WTC11 (cell line): ENCODE data around the gene GPR137B. TPM values are rescaled to one million over a fixed set of nuclear protein-coding genes. Genes with fewer than 3 reads are reported as not detected.

Experiments used
- ATAC-seq: fragments of 200-7000 bp; cut with Tn5 transposase; 2 replicates; pipeline ENCODE4 v1.10.0; 2021; ENCODE audit warnings: mild to moderate bottlenecking, moderate library complexity
- CTCF ChIA-PET: fragments of 300-600 bp; sonication (Branson Sonifier 250); formaldehyde crosslinking; loops from one replicate; lab custom pipeline; 2021; ENCODE audit warnings: antibody characterized with exemption; lab: Charles Lee
- POLR2A ChIA-PET: fragments of 350-600 bp; sonication (Branson Sonifier 250); formaldehyde crosslinking; loops from one replicate; lab custom pipeline; 2021; ENCODE audit warnings: antibody characterized with exemption; lab: Charles Lee
- DNase-seq: peaks from one replicate; pipeline ENCODE4 v3.0.0; 2021; ENCODE audit warnings: low spot score
- H3K27ac Mint-ChIP-seq: 2 replicates; pipeline ENCODE4 v1.8.0; 2021; ENCODE audit warnings: mixed read lengths
- H3K27me3 Mint-ChIP-seq: 2 replicates; pipeline ENCODE4 v1.8.0; 2021; ENCODE audit warnings: low read depth, mild to moderate bottlenecking, moderate library complexity, mixed read lengths
- H3K36me3 Mint-ChIP-seq: 2 replicates; pipeline ENCODE4 v1.8.0; 2021; ENCODE audit warnings: mixed read lengths
- H3K4me1 Mint-ChIP-seq: 2 replicates; pipeline ENCODE4 v1.8.0; 2022; ENCODE audit warnings: mixed read lengths
- H3K4me3 Mint-ChIP-seq: 2 replicates; pipeline ENCODE4 v1.8.0; 2021; ENCODE audit warnings: mild to moderate bottlenecking, moderate library complexity, mixed read lengths
- H3K9me3 Mint-ChIP-seq: 2 replicates; pipeline ENCODE4 v1.8.0; 2021; ENCODE audit warnings: mixed read lengths
- ARID4B ChIP-seq: sonication (generic); formaldehyde crosslinking; IDR thresholded peaks from 2 replicates; pipeline ENCODE4 v1.8.0; 2023; ENCODE audit warnings: missing genetic modification reagents, mild to moderate bottlenecking, borderline replicate concordance
- ATF6 ChIP-seq: sonication (generic); formaldehyde crosslinking; IDR thresholded peaks from 2 replicates; pipeline ENCODE4 v1.8.1; 2023; ENCODE audit warnings: mild to moderate bottlenecking, missing genetic modification reagents
- E2F1 ChIP-seq: sonication (generic); formaldehyde crosslinking; IDR thresholded peaks from 2 replicates; pipeline ENCODE4 v1.8.0; 2022; ENCODE audit warnings: mild to moderate bottlenecking, missing genetic modification reagents
- E2F4 ChIP-seq: sonication (generic); formaldehyde crosslinking; IDR thresholded peaks from 2 replicates; pipeline ENCODE4 v1.8.1; 2022; ENCODE audit warnings: low read depth, mild to moderate bottlenecking, moderate library complexity, missing genetic modification reagents, borderline replicate concordance
- FOXP1 ChIP-seq: sonication (generic); formaldehyde crosslinking; IDR thresholded peaks from 2 replicates; pipeline ENCODE4 v1.8.0; 2022; ENCODE audit warnings: missing genetic modification reagents, mild to moderate bottlenecking, moderate library complexity, borderline replicate concordance
- JUN ChIP-seq: sonication (generic); formaldehyde crosslinking; IDR thresholded peaks from 2 replicates; pipeline ENCODE4 v1.8.0; 2023; ENCODE audit warnings: mild to moderate bottlenecking, missing genetic modification reagents
- MYBL2 ChIP-seq: sonication (generic); formaldehyde crosslinking; IDR thresholded peaks from 2 replicates; pipeline ENCODE4 v1.8.1; 2023; ENCODE audit warnings: mild to moderate bottlenecking, moderate library complexity, missing genetic modification reagents
- TCF7 ChIP-seq: sonication (generic); formaldehyde crosslinking; IDR thresholded peaks from 2 replicates; pipeline ENCODE4 v1.8.0; 2022; ENCODE audit warnings: mild to moderate bottlenecking, low read depth, missing genetic modification reagents, moderate library complexity
- ZNF512 ChIP-seq: sonication (generic); formaldehyde crosslinking; IDR thresholded peaks from 2 replicates; pipeline ENCODE4 v1.8.1; 2022; ENCODE audit warnings: missing genetic modification reagents, borderline replicate concordance
- total RNA-seq: library from RNA; stranded (reverse); gene quantifications from 3 replicates; pipeline ENCODE4 v1.2.3, GENCODE V29; 2021

Gene GPR137B
- total RNA-seq, 1 experiment from 2014 or later = 6.3 TPM

- TF ChIP-seq E2F4 (CRISPR knock-in tag) = no peak
Observed at GRCh38 chr1:236154671-236155398, 12.5 kb downstream of the GPR137B start (continued).

- H3K27ac Mint-ChIP-seq = peak overlapping the region; percentile 54; the same call in 1 of the 2 replicates
Observed at GRCh38 chr1:236155399-236155767, 13.0 kb downstream of the GPR137B start.

More at GRCh38 chr1:236155399-236155767, 13.0 kb downstream of the GPR137B start:
- Mint-ChIP-seq H3K27me3 (no peaks in the 10 kb centered on the region), H3K9me3 (no peaks in the 10 kb centered on the region; the same call in 1 of the 2 replicates), H3K4me3 (no peak overlapping the region), H3K36me3 (no peaks in the 10 kb centered on the region; the same call in 1 of the 2 replicates), H3K4me1 (peaks cover 8% of the 10 kb centered on the region)
- POLR2A ChIA-PET = no interaction called here
- ATAC-seq = no peak
- no peak for DNase-seq
- no peak for TF ChIP-seq ATF6 (CRISPR knock-in tag)
- TF ChIP-seq MYBL2 (CRISPR knock-in tag) = no peak
- no peak for TF ChIP-seq E2F1 (CRISPR knock-in tag)
- TF ChIP-seq TCF7 (CRISPR knock-in tag) = no peak
- no peak for TF ChIP-seq ARID4B
- no peak for TF ChIP-seq FOXP1 (CRISPR knock-in tag)
- no peak for TF ChIP-seq ZNF512 (CRISPR knock-in tag)
- TF ChIP-seq JUN (CRISPR knock-in tag) = no peak
- CTCF ChIA-PET = interaction anchor here (0.5 to 1.9 kb wide), 5 partner anchors 11 to 174 kb away, joined by 3 to 5 read pairs (median 4); no protein-coding TSS in a partner anchor
